Effector memory CD8-positive, alpha-beta T cell (primary cell): Measurements from ENCODE around the gene ERBB2.
A peak's percentile ranks its signal among the peaks of the same experiment; 100 is the strongest.
"Not testable (repeated sequence)": the region's sequence is repeated elsewhere in the genome, so short reads cannot be mapped to it uniquely, and the experiment has no call there.

Source experiments
- ATAC-seq: fragments of 150-1000 bp; cut with Tn5 transposase; replicated peaks from 2 replicates; pipeline ENCODE4 v1.10.0; 2021; ENCODE audit warnings: mild to moderate bottlenecking, moderate library complexity
- DNase-seq, 3 experiments: peaks; one replicate each; pipeline ENCODE4 v3.0.0; 2021
- H3K27ac Mint-ChIP-seq, 2 donors: one replicate each; pipeline ENCODE4 v1.8.0; 2022; ENCODE audit warnings: mild to moderate bottlenecking in 2 of 2, mixed read lengths in 2 of 2, moderate library complexity in 2 of 2
- H3K27me3 Mint-ChIP-seq, 2 donors: one replicate each; pipeline ENCODE4 v1.8.0; 2022; ENCODE audit warnings: mixed read lengths in 2 of 2
- H3K36me3 Mint-ChIP-seq: one replicate; pipeline ENCODE4 v1.8.0; 2022; ENCODE audit warnings: mild to moderate bottlenecking, moderate library complexity, mixed read lengths; ENCODE audit not compliant: insufficient read depth
- H3K4me1 Mint-ChIP-seq, 2 donors: one replicate each; pipeline ENCODE4 v1.8.0; 2022; ENCODE audit warnings: low read depth in 2 of 2, mixed read lengths in 2 of 2
- H3K4me3 Mint-ChIP-seq, 2 donors: one replicate each; pipeline ENCODE4 v1.8.0; 2022; ENCODE audit warnings: mild to moderate bottlenecking in 2 of 2, mixed read lengths in 2 of 2, moderate library complexity in 2 of 2
- H3K9me3 Mint-ChIP-seq, 2 donors: one replicate each; pipeline ENCODE4 v1.8.0; 2022; ENCODE audit warnings: mixed read lengths in 2 of 2

Gene ERBB2

GRCh38 chr17:39738983-39739884, 39.4 kb downstream of the ERBB2 start:
- Mint-ChIP-seq H3K27ac (peak overlapping the region in 1 of 2 donors; percentile 51), H3K9me3 (no peaks in the 10 kb centered on the region), H3K4me3 (peak overlapping the region; percentile 19 to 61), H3K36me3 (no peaks in the 10 kb centered on the region), H3K27me3 (peaks cover 26 to 80% of the 10 kb centered on the region in 2 donors), H3K4me1 (peaks cover 4 to 6% of the 10 kb centered on the region in 2 donors)
- no peak for DNase-seq
- no peak for ATAC-seq

GRCh38 chr17:39739885-39740356, 40.1 kb downstream of the ERBB2 start:
- ATAC-seq = no peak
- peaks cover 4 to 6% of the 10 kb centered on the region in 2 donors for H3K4me1 Mint-ChIP-seq
- H3K9me3 Mint-ChIP-seq = no peaks in the 10 kb centered on the region
- DNase-seq = no peak
- no peak overlapping the region for H3K4me3 Mint-ChIP-seq
- H3K27ac Mint-ChIP-seq = peak overlapping the region in 1 of 2 donors; percentile 51
- no peaks in the 10 kb centered on the region for H3K36me3 Mint-ChIP-seq
- peaks cover 26 to 84% of the 10 kb centered on the region in 2 donors for H3K27me3 Mint-ChIP-seq

- Mint-ChIP-seq H3K27me3 (peaks cover 26 to 84% of the 10 kb centered on the region in 2 donors), H3K27ac (no peak overlapping the region), H3K4me1 (peaks cover 4 to 6% of the 10 kb centered on the region in 2 donors), H3K36me3 (no peaks in the 10 kb centered on the region), H3K9me3 (no peaks in the 10 kb centered on the region), H3K4me3 (no peak overlapping the region)
- no peak for ATAC-seq
- no peak for DNase-seq
Measured at GRCh38 chr17:39740357-39741111, 40.7 kb downstream of the ERBB2 start.

- H3K27me3 Mint-ChIP-seq = peaks cover 26 to 73% of the 10 kb centered on the region in 2 donors
- ATAC-seq (no peak), DNase-seq (no peak)
- H3K4me3 Mint-ChIP-seq = no peak overlapping the region
- H3K4me1 Mint-ChIP-seq = peaks cover 4 to 6% of the 10 kb centered on the region in 2 donors
- no peaks in the 10 kb centered on the region for H3K9me3 Mint-ChIP-seq
- no peak overlapping the region for H3K27ac Mint-ChIP-seq
- no peaks in the 10 kb centered on the region for H3K36me3 Mint-ChIP-seq
Measured at GRCh38 chr17:39742126-39742855, 42.4 kb downstream of the ERBB2 start.

GRCh38 chr17:39742856-39743436, 43.1 kb downstream of the ERBB2 start:
- Mint-ChIP-seq H3K9me3 (no peaks in the 10 kb centered on the region), H3K4me1 (peaks cover 4 to 6% of the 10 kb centered on the region in 2 donors), H3K27ac (no peak overlapping the region), H3K27me3 (peaks cover 26 to 67% of the 10 kb centered on the region in 2 donors), H3K4me3 (no peak overlapping the region), H3K36me3 (no peaks in the 10 kb centered on the region)
- no peak for ATAC-seq
- DNase-seq = no peak

GRCh38 chr17:39744075-39744835, 44.4 kb downstream of the ERBB2 start:
- ATAC-seq (no peak), DNase-seq (no peak)
- no peaks in the 10 kb centered on the region for H3K36me3 Mint-ChIP-seq
- peaks cover 0 to 4% of the 10 kb centered on the region in 2 donors for H3K4me1 Mint-ChIP-seq
- peak overlapping the region in 1 of 2 donors; percentile 41 for H3K27ac Mint-ChIP-seq
- H3K27me3 Mint-ChIP-seq = peaks cover 17 to 54% of the 10 kb centered on the region in 2 donors
- no peaks in the 10 kb centered on the region for H3K9me3 Mint-ChIP-seq
- H3K4me3 Mint-ChIP-seq = no peak overlapping the region

- H3K36me3 Mint-ChIP-seq = no peaks in the 10 kb centered on the region
- no peaks in the 10 kb centered on the region for H3K9me3 Mint-ChIP-seq
- H3K4me3 Mint-ChIP-seq = no peak overlapping the region
- ATAC-seq (no peak), DNase-seq (no peak)
- H3K27ac Mint-ChIP-seq = no peak overlapping the region
- peaks cover 0 to 1% of the 10 kb centered on the region in 2 donors for H3K4me1 Mint-ChIP-seq
- H3K27me3 Mint-ChIP-seq = peaks cover 12 to 48% of the 10 kb centered on the region in 2 donors
Measured at GRCh38 chr17:39744836-39745215, 45.0 kb downstream of the ERBB2 start.

- Mint-ChIP-seq H3K4me1 (no peaks in the 10 kb centered on the region), H3K36me3 (no peaks in the 10 kb centered on the region), H3K9me3 (no peaks in the 10 kb centered on the region), H3K27me3 (peaks cover 5 to 41% of the 10 kb centered on the region in 2 donors), H3K27ac (no peak overlapping the region), H3K4me3 (no peak overlapping the region)
- DNase-seq = no peak
- ATAC-seq = no peak
Measured at GRCh38 chr17:39745335-39746144, 45.7 kb downstream of the ERBB2 start.

- no peaks in the 10 kb centered on the region for H3K36me3 Mint-ChIP-seq
- DNase-seq (no peak), ATAC-seq (no peak)
- no peaks in the 10 kb centered on the region for H3K9me3 Mint-ChIP-seq
- no peak overlapping the region for H3K4me3 Mint-ChIP-seq
- peaks cover 0 to 36% of the 10 kb centered on the region in 2 donors for H3K27me3 Mint-ChIP-seq
- H3K27ac Mint-ChIP-seq = peak overlapping the region; percentile 54 to 62
- H3K4me1 Mint-ChIP-seq = no peaks in the 10 kb centered on the region
Measured at GRCh38 chr17:39746145-39746461, 46.2 kb downstream of the ERBB2 start.

GRCh38 chr17:39747745-39748144, 47.9 kb downstream of the ERBB2 start:
- peaks cover 0 to 19% of the 10 kb centered on the region in 2 donors for H3K27me3 Mint-ChIP-seq
- no peak overlapping the region for H3K4me3 Mint-ChIP-seq
- H3K27ac Mint-ChIP-seq = no peak overlapping the region
- peaks cover 3 to 5% of the 10 kb centered on the region in 2 donors for H3K4me1 Mint-ChIP-seq
- H3K9me3 Mint-ChIP-seq = no peaks in the 10 kb centered on the region
- ATAC-seq (no peak), DNase-seq (no peak)
- peaks cover 2% of the 10 kb centered on the region for H3K36me3 Mint-ChIP-seq

- not testable (repeated sequence) for ATAC-seq, H3K36me3 Mint-ChIP-seq, H3K27ac Mint-ChIP-seq, DNase-seq, H3K9me3 Mint-ChIP-seq, H3K4me3 Mint-ChIP-seq
- Mint-ChIP-seq H3K27me3 (peaks cover 0 to 11% of the 10 kb centered on the region in 2 donors), H3K4me1 (peaks cover 7 to 12% of the 10 kb centered on the region in 2 donors)
Measured at GRCh38 chr17:39748444-39749034, 48.7 kb downstream of the ERBB2 start.
